ENCODE measurements around the gene EMC10.

GRCh38 chr19:50490991-50491472, 14.7 kb downstream of the EMC10 start:
- no peak for TF ChIP-seq CTCF (IDR thresholded peaks at IDR 0.05; ENCODE audit: low read depth, low read length, poor library complexity, severe bottlenecking)
- TF ChIP-seq EZH2phosphoT487 (IDR thresholded peaks at IDR 0.05; ENCODE audit: borderline replicate concordance, low read length), result no peak
